ENCODE data around the gene SLAMF1. TPM values are rescaled to one million over a fixed set of nuclear protein-coding genes. Genes with fewer than 3 reads are reported as not detected.
"Not testable (repeated sequence)": the region's sequence is repeated elsewhere in the genome, so short reads cannot be mapped to it uniquely, and the experiment has no call there.

Gene SLAMF1, protein sequence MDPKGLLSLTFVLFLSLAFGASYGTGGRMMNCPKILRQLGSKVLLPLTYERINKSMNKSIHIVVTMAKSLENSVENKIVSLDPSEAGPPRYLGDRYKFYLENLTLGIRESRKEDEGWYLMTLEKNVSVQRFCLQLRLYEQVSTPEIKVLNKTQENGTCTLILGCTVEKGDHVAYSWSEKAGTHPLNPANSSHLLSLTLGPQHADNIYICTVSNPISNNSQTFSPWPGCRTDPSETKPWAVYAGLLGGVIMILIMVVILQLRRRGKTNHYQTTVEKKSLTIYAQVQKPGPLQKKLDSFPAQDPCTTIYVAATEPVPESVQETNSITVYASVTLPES
- total RNA-seq (2014; rRNA removed; shearing (Covaris generic)): 0.12 TPM in 1 of 2 replicates, not detected in the other

DNA sequence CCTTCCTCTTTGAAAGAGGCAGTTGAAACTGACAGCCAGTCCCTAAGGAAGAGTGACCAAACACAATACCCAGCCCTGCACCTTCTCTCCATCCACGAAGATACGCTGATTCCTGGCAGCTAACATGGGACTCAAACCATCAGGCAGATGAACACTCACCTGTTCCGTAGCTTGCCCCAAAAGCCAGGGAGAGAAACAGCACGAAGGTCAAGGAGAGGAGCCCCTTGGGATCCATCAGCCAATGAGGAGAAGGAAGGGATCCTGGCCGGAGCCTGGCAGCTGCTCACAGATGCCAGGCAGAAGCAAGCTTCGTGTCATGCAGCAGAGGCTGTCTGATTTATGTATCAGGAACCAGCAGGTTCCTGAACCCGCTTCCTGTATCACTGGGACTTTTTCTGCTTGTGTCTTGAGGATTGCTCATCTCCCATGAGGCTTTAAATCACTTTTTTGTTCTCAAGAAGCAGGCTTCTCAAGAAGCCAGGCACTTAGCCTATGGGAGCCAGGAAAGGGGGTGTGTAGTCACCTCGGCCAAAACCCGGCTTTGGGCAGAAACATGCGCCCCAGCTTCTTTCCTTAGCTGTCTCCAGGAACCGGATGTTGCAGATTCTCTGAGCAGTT, at the start of gene SLAMF1:
SLAMF1 (minus strand) TSS at position 334 of the 618 bp plus-strand sequence; CDS start at position 235, 99 bp downstream.
- no peak for DNase-seq (ENCODE audit: low read depth)

DNA sequence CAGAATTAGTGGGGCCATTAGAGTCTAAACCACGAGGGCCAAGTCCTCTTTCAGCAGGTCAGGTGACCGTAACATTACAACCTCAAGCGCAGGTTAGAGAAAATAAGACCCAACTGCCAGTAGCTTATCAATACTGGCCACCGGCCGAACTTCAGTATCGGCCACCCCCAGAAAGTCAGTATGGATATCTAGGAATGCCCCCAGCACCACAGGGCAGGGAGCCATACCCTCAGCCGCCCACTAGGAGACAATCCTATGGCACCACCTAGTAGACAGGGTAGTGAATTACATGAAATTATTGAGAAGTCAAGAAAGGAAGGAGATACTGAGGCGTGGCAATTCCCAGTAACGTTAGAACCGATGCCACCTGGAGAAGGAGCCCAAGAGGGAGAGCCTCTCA, 45.5 kb upstream of the SLAMF1 start:
- not testable (repeated sequence) for DNase-seq (ENCODE audit: low read depth)

DNA sequence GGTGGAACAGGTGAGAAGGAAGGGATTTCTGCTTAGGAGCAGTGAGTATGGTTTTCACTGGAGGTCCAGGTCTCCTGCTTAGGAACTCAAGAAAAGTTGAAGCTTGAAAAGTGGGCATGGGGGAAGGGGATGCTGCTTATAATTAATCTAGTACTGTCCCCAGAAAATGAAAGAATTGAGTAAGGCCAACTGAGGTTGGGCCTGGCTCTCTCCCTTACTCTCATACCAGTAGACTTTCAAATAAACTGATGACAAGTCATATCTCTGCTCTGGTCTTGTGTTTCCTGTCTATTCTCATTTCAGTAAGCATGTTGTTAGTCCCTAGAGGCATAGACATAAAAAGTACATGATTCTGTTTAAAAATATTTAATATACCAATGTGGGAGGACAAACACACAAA, 38.4 kb upstream of the SLAMF1 start:
- no peak for DNase-seq (ENCODE audit: low read depth)

DNA sequence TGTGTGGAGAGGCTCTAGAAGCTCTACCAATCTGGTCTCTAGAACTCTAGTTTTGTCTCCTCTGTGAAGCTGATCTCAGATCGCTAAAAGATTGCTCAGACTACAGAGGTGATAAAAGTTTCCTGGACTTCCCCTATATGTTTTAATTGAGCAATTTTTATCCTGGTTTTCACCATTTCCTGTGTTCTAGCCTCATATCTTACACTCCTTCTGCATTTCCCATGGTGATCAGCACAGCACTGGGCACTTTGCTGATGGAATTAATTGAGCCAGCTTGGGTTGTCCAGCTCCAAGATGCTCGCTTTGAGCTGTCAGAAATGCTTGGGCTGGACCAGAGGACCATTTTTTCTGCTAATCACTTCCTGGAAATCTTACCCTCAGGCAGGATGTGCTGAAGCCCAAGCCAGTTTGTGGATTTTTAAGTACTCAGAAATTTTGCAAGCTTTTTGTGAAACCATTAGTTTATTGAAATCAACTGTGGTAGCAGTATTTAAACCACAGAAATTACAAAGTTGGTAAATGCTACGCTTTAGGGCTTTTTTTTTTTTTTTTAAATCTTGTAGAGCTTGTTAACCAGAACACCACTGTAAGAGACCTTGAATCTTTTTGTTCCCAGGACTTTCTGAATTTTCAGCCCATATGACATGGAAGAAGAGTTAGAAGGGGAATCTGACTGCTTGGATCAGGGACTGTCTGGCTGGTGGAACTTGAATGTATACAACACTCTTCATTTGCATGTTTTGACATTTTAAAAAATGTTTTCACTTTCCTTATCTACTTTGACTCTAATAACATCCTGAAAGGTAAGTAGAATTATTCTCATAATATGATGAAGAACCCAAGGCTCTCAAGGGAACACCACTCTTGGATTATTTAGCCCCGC, 36.4 kb upstream of the SLAMF1 start:
- DNase-seq (ENCODE audit: low read depth): peak; percentile 9

DNA sequence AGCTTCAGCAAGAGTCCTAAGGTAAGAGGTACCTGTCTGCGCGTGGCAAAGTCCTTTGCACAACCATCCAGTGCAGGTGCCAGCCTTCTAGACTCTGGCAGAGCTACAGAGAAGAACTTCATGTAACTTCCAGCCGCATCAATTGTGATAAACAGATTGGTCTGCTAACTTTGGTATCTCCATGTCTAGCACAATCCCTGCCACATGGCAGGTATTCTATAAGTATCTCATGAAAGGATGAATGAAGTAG, 35.0 kb upstream of the SLAMF1 start:
- DNase-seq (ENCODE audit: low read depth): no peak

DNA sequence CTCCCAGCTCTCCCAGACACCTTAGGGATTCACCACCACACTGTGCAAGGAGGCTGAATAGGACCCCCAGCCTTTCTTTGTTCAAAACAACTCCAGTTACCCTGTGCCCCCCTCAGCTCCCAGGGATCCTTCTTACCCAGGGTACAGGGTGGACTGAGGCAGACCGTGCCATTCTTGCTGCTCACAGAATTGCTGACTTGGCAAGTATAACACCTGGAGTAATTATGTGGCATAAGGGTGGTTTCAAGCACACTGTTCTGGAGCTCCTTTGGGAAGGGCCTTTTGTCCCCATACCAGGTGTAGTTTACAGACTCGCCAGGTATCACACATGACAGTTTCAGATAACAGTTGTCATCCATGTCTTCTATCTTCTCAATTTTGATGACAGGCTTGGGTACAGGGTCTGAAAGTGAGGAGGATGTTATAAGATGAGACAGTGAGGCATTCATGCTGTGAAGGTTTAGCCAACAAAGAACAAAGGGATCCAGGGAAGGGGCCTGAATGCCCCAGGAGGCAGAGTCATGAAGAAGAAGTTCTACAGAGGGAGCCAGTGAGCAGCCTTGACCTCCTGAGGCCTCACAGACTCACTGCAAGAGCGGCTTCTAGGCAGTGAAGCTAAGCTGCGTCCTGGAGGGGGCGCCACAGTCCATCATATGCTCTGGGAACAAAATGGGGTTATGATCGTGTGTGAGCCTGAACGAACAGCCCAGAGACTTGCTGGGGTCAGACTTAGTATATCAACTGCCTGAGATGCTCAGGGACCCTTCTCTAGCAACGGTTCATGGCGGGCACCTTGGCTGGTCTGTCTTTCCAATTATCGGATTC, 34.4 kb upstream of the SLAMF1 start:
- DNase-seq (ENCODE audit: low read depth): peak; percentile 14

DNA sequence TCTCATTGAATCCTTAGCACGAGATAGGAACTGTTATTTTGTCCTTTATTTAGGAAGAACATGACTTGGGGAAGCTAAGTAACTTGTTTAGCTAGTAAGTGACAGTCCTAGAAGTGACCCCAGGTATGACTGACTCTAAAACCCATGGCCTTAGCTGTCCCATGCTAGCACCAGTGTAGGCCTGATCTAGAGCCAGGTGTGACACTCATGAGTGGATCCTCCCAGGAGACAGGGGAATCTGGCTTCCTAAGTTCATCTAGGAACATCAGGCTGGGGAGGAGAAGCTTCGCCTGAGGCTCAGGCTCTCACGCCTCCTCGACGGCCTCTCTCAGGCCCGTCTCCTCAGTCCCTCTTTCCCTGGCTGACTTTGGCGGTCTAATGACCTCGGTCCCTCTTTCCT, 33.6 kb upstream of the SLAMF1 start:
- no peak for DNase-seq (ENCODE audit: low read depth)

DNA sequence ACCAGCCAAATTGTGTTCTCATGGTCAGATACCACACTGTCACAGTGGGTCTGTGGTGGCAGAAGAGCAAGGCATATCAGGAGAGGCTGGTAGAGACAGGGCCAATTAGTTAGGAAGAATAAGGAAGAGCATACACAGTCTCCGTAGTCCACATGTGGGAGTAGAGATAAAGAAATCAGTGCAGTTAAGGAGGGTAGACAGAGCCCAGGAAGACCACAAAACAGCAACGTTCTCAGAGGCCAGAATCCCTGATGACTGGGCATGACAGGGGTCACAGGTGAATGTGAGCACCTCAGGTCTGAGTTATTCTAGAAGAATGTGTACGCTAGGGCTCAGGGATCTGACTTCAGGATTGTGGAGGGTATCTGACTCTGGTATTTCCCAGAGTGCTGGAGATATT, 33.0 kb upstream of the SLAMF1 start:
- DNase-seq (ENCODE audit: low read depth): no peak

DNA sequence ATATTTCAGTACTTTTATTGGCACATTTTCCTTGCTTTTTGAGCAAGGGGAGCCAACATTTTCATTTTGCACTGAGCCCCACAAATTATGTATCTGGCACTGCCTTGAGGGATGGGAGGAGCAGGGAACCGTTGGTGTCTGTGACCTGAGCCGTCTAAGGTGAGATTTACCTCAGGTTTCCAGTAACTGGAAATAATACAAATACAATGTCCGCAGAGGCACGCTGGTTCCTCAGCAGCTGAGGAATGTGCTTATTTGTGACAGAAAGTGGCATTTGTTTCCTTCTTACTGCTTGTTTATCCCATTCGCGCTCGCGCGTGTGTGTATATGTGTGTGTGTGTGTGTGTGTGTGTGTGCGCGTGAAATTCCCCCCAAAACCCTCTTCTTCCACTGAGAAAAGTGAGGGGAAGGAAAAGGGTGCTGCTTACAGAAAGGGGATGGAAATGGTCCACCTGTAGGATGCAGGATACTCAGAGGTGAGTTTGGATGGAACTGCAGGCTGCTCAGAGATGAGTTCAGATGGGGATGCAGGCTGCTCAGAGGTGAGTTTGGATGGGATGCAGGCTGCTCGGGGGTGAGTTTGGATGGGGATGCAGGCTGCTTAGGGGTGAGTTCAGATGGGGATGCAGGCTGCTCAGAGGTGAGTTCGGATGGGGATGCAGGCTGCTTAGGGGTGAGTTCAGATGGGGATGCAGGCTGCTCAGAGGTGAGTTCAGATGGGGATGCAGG, 30.2 kb upstream of the SLAMF1 start:
- DNase-seq (ENCODE audit: low read depth): no peak

DNA sequence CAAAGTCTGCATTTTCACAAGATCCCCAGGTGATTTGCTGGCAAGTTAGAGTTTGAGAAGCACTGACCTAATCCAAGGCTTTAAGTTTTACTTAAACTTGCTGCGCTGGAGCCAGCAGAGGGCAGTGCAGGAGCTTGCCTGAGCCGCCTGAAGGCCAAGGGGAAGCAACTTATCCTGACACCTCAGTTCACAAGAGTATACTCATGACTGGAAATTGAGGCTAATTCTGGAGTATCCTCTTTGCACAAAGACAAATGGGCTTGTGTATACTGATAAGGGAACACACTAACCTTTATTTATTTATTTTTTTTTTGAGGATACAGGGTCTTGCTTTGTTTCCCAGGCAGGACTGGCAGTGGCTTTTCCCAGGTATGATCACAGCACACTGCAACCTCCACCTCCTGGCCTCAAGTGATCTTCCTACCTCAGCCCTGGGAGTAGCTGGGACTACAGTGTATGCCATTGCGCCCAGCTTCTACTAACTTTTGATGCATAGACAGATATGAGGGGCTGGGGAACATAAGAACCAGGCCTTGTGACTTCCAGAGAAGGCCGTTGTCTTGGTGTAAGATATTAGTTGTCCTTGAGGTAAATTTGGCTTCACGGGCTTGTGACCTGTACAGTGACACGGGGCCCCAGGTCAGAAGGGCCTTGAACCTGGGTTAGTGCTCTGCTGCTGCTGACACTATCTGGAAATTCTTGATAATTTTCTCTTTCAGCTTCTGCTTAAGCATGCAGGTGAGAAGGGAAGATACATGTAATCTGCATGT, 29.0 kb upstream of the SLAMF1 start:
- peak; percentile 31 for DNase-seq (ENCODE audit: low read depth)

DNA sequence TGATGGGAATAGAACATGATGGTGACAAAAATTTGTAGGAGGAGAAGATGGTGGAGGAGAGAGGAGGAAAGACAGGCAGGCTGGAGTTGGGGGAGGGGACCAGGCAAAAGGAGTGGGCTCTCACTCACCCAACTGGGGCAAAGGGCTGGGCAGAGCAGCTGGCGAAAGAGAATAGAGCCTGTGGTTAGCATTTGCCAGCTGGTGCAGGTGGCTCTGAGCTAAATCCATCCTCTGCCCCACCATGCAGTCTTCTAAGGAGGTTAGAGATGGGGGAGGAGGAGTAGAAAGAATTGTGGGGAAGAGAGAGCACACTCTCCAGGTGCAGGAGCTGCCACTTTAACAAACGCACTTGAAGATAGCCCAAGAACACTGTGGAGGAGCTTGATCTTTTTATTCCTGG, 27.6 kb upstream of the SLAMF1 start:
- no peak for DNase-seq (ENCODE audit: low read depth)

DNA sequence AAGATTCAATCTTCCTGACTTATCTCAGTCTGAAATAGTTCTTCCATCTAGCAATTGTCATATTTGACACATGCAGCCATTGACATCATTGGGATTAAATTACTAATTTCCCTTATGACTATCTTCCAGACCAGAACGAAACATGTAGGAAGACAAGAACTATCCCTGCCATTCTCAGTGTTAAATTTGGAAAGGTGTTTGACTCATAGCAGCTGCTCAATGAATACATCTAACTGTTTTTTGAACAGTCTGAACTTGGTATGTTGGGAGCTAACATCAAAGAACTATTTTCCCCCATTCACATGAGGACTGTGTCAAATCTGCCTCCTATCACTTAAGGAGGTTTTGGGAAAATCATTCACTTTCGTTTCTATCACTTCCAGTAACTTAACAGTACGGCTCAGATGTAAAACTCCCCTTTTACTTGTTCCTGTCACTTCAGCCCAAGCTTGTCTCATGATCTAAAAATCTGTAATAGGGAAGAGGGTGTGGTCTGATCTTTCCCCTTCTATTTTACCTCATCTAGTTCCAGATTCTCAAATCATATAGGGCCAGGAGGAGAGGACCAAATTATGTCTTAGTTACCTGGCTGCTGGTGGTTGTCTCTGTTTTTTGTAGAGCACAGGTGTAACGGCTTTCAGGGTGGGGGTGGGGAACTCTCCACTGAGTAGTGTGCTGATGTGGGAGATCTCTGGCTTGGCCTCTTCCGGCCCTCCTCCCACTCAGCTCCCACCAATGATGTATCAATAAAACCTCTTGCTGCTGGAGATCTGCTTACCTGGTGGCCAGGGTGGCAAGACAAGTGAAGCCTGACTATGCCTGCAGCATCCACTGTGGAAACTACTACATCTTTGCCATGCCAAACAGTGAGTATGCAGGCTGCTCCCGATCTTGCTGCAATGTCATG, 26.2 kb upstream of the SLAMF1 start:
- DNase-seq (ENCODE audit: low read depth): no peak

DNA sequence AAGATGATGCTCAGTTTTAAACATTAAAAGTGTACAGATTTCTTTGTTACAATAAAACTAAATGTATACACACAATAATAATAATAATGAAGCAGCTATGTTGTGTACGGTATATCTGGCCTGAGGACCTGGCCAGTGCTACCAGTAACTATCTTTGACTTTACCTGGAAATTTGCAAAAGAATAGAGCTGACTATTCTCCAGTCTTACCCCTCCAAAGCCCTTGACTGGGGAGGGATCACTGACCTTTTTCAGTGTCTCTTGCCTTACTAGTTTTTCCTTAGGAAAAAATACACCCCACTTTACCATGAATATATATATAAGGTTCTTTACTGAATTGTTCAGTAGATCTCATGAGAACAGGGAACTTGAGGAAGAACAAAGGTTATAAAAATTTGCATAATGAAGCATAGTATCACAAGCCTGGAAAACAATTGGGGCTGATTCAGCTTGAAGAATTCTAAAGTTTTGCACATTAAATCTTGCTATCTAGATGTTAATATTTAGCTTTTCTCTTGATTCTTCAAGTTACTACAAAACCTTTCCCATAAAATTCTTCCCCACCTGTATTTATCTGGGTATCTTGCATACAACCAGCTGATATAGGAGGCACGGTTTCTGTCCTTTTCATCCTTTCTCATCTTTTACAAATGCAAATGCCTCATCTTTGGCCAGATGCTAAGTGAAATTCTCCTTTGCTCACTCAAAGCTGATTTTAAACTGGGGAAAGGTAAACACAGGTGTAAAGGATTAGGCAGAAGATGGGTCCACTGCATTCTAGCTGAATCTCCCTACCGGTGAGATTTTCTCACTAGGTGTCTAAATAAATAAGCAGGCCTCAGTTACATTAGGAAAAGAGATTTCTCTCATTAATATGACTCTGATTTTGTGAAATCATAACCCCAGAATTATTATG, 25.0 kb upstream of the SLAMF1 start:
- no peak for DNase-seq (ENCODE audit: low read depth)

DNA sequence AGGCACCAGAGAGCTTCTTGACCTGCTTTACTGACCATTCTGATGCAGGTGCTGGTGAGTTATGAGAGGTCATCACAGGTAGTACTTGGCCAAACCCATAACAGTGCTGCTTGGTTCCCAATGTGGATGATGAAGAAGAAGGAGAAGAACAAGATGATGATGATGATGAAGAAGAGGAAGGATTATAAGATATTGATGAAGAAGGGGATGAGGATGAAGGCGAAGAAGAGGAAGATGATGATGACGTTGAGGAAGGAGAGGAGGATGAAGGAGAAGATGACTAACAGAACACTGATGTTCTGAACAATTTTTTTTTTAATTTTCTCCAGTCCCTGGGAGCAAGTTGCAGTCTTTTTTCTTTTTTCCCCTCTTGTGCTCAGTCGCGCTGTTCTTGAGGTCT, 23.9 kb upstream of the SLAMF1 start:
- DNase-seq (ENCODE audit: low read depth): no peak

DNA sequence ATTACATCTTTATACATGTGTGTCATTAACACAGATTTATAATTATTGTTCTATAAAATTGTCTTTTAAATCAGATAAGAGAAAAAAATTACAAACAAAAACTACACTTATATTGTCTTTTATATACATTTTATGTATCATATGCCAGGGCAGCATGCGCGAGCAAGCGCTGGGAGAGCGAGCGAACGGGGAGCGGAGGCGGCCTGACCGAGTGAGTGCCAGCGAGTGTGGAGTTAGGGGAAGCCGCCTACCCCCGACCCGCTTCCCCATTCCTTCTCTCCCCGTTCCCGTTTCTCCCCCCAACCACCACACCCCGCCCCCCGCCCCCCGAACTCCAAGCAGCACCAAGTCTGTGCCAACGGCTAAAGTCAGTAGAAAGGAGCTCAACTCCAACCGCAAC, 23.0 kb upstream of the SLAMF1 start:
- DNase-seq (ENCODE audit: low read depth): no peak

DNA sequence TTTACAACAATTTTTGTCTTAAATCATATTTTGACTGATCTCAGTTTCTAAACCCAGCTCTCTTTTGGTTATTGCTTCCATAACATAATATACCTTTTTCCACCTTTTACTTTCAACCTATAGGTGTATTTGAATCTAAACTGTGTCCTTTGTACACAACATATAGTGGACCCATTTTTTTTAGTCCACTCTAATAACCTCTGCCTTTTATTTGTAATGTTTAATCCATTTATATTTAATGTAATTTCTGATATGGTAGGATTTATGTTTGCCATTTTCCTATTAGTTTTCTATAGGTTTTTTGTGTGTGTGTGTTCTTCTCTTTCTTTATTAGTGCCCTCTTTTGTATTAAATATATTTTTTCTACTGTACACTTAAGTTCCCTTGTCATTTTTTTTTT, 22.4 kb upstream of the SLAMF1 start:
- no peak for DNase-seq (ENCODE audit: low read depth)

DNA sequence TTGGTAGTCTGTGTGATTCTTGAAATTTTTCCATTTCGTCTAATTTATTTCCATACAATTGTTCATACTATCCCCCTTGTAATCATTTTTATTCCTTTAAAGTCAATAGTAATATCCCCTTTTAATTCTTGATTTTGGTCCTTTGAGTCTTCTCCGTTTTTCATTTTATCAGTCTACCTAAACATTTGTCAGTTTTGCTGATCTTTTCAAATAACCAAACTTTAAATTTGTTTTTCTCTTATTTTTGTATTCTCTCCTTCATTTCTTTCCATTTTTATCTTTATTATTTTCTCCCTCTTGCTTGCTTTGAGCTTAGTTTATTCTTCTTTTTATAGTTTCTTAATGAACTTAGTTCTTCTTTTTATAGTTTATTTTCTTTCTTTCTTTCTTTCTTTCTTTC, 21.1 kb upstream of the SLAMF1 start:
- DNase-seq (ENCODE audit: low read depth): no peak

DNA sequence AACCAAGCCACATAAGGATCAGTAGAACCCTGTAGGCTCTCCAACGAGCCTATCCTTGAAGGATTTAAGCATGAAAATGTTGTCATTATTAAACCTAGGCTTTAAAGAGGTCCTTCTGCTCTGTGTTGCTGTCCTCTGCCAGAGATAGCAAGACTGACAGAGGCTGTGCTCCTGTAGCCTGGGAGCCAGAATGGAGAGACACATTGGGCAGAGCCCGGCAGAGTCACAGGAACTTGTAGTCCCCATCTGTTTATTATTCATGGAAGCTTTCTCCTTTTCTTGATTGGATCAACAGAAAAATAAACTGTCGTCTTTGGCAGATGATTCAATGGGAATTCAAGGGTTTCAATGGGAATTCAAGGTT, 19.2 kb upstream of the SLAMF1 start:
- DNase-seq (ENCODE audit: low read depth): no peak

All from RPMI7951 (cell line).